Osteoblast (primary cell): Measurements from ENCODE around the gene GUCA2A. TPM values are rescaled to one million over a fixed set of nuclear protein-coding genes. Genes with fewer than 3 reads are reported as not detected.

Experiments
- DNase-seq: peaks from one replicate; pipeline ENCODE4 v3.0.0; 2011; ENCODE audit warnings: low spot score, mixed read lengths; ENCODE audit not compliant: insufficient read length; ENCODE audit errors: missing footprints
- H2AFZ ChIP-seq: 2 replicates; pipeline ENCODE4 v1.6.0; 2011; ENCODE audit warnings: mild to moderate bottlenecking, low read length
- H3K27ac ChIP-seq: 2 replicates; pipeline ENCODE4 v1.5.1; 2011; ENCODE audit warnings: mild to moderate bottlenecking, low read depth, low read length, moderate library complexity
- H3K27me3 ChIP-seq: 2 replicates; pipeline ENCODE4 v1.6.0; 2012; ENCODE audit warnings: mild to moderate bottlenecking, control low read depth, inconsistent platforms, low read length, moderate library complexity; ENCODE audit not compliant: insufficient read depth
- H3K36me3 ChIP-seq: 2 replicates; pipeline ENCODE4 v1.5.1; 2011; ENCODE audit warnings: mild to moderate bottlenecking, low read length, control low read depth, moderate library complexity; ENCODE audit not compliant: insufficient read depth
- H3K4me1 ChIP-seq: 2 replicates; pipeline ENCODE4 v1.5.1; 2011; ENCODE audit warnings: mild to moderate bottlenecking, low read length, control low read depth, moderate library complexity; ENCODE audit not compliant: insufficient read depth
- H3K4me2 ChIP-seq: 2 replicates; pipeline ENCODE4 v1.6.0; 2011; ENCODE audit warnings: mild to moderate bottlenecking, low read length; ENCODE audit not compliant: insufficient read depth
- H3K4me3 ChIP-seq: fragments of 200-600 bp; sonication (generic); 3 replicates; pipeline ENCODE4 v1.5.1; 2012; ENCODE audit warnings: mild to moderate bottlenecking, low read length, inconsistent platforms; ENCODE audit not compliant: insufficient read depth
- H3K79me2 ChIP-seq: 2 replicates; pipeline ENCODE4 v1.6.0; 2012; ENCODE audit warnings: mild to moderate bottlenecking, low read length, control low read depth, inconsistent platforms; ENCODE audit not compliant: insufficient read depth
- H3K9me3 ChIP-seq: 2 replicates; pipeline ENCODE4 v1.5.1; 2011; ENCODE audit warnings: low read depth, low read length, control low read depth
- H4K20me1 ChIP-seq: 2 replicates; pipeline ENCODE4 v1.6.0; 2012; ENCODE audit warnings: mild to moderate bottlenecking, low read length, control low read depth; ENCODE audit not compliant: insufficient read depth
- CTCF ChIP-seq: IDR thresholded peaks from 2 replicates; pipeline ENCODE4 v1.5.1; 2011; ENCODE audit warnings: mild to moderate bottlenecking, low read depth, low read length, moderate library complexity; ENCODE audit errors: extremely low read depth
- total RNA-seq: library from RNA; depleted of rRNA; stranded (reverse); fragments of >200 nt; gene quantifications from 2 replicates; pipeline ENCODE4 v1.2.3, GENCODE V29; 2012

Gene GUCA2A
- total RNA-seq, 1 donor = not detected

DNA sequence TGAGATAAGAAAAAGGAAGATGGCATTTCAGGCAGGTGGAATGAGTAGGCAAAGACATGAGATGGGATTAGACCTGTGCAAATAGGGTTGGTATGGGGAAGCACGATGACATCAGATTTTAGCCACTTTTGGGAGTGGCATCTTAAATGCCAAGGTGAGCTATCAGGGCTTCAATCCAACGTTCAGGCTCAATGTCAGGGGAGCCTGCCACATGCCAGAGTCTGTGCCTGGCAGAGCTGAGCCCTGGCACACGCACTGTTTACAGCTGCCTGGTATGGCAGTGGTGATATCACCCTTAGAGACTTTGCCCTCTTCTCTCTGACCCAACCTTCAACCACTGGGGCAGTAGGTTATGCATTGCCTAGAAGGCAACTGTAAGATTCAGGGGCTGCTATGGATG, 12.4 kb downstream of the GUCA2A start:
- Histone ChIP-seq H3K36me3 (no peaks in the 10 kb centered on the region), H3K9me3 (no peaks in the 10 kb centered on the region), H3K27me3 (peaks cover 5% of the 10 kb centered on the region), H3K4me1 (no peaks in the 10 kb centered on the region), H3K4me3 (no peak overlapping the region), H4K20me1 (no peaks in the 10 kb centered on the region), H3K27ac (no peak overlapping the region), H3K4me2 (no peak overlapping the region), H2AFZ (no peak overlapping the region), H3K79me2 (no peaks in the 10 kb centered on the region)
- peak; percentile 50 for DNase-seq
- TF ChIP-seq CTCF = no peak

- Histone ChIP-seq H2AFZ (no peak overlapping the region), H3K27me3 (peaks cover 17% of the 10 kb centered on the region), H3K4me2 (no peak overlapping the region), H3K4me1 (no peaks in the 10 kb centered on the region), H3K27ac (no peak overlapping the region), H3K9me3 (no peaks in the 10 kb centered on the region), H3K36me3 (no peaks in the 10 kb centered on the region), H4K20me1 (no peaks in the 10 kb centered on the region), H3K79me2 (no peaks in the 10 kb centered on the region), H3K4me3 (no peak overlapping the region)
- no peak for DNase-seq
- no peak for TF ChIP-seq CTCF
These were observed 13.9 kb downstream of the GUCA2A start for GRCh38 chr1:42150651-42151050.

GRCh38 chr1:42148166-42148565, 16.4 kb downstream of the GUCA2A start:
- Histone ChIP-seq H3K36me3 (no peaks in the 10 kb centered on the region), H4K20me1 (no peaks in the 10 kb centered on the region), H3K79me2 (no peaks in the 10 kb centered on the region), H3K4me1 (no peaks in the 10 kb centered on the region), H3K4me2 (no peak overlapping the region), H3K9me3 (no peaks in the 10 kb centered on the region), H2AFZ (no peak overlapping the region), H3K27me3 (peaks cover 38% of the 10 kb centered on the region), H3K27ac (no peak overlapping the region), H3K4me3 (no peak overlapping the region)
- DNase-seq = no peak
- TF ChIP-seq CTCF = no peak

- no peak overlapping the region for H3K4me2 ChIP-seq
- no peaks in the 10 kb centered on the region for H3K79me2 ChIP-seq
- H3K36me3 ChIP-seq = no peaks in the 10 kb centered on the region
- H3K9me3 ChIP-seq = no peaks in the 10 kb centered on the region
- no peak overlapping the region for H2AFZ ChIP-seq
- TF ChIP-seq CTCF = peak; percentile 91
- no peak overlapping the region for H3K4me3 ChIP-seq
- H3K27ac ChIP-seq = no peak overlapping the region
- no peaks in the 10 kb centered on the region for H4K20me1 ChIP-seq
- peak; percentile 95 for DNase-seq
- peaks cover 43% of the 10 kb centered on the region for H3K27me3 ChIP-seq
- H3K4me1 ChIP-seq = no peaks in the 10 kb centered on the region
These were observed 17.8 kb downstream of the GUCA2A start for GRCh38 chr1:42146626-42147320.
